GM12892 (cell line): ENCODE measurements around the gene ZNF726.

Source experiments
- POLR2A ChIP-seq: IDR thresholded peaks from 2 replicates; pipeline ENCODE4 v1.6.1; 2011; ENCODE audit warnings: low read depth, low read length, control low read depth
- POLR2AphosphoS5 ChIP-seq: IDR thresholded peaks from 2 replicates; pipeline ENCODE4 v1.6.1; 2011; ENCODE audit warnings: low read depth, low read length, control low read depth

- TF ChIP-seq POLR2A, result no peak
- no peak for TF ChIP-seq POLR2AphosphoS5
These were observed 43.1 kb downstream of the ZNF726 start for GRCh38 chr19:23957660-23958281.
